GM12891 (cell line): ENCODE measurements around the gene GSDMA.

Experiments
- PAX5 ChIP-seq: IDR thresholded peaks from 2 replicates; pipeline ENCODE4 v1.6.1; 2011; ENCODE audit warnings: low read length, moderate library complexity, mild to moderate bottlenecking; ENCODE audit not compliant: insufficient read depth, severe bottlenecking
- POLR2A ChIP-seq: IDR thresholded peaks from 2 replicates; pipeline ENCODE4 v1.6.1; 2011; ENCODE audit warnings: low read depth, low read length, control low read depth
- POLR2AphosphoS5 ChIP-seq: IDR thresholded peaks from 2 replicates; pipeline ENCODE4 v1.6.1; 2011; ENCODE audit warnings: low read depth, low read length, control low read depth
- SPI1 ChIP-seq: IDR thresholded peaks from 2 replicates; pipeline ENCODE4 v1.6.1; 2011; ENCODE audit warnings: low read depth, low read length, control low read depth
- TAF1 ChIP-seq: IDR thresholded peaks from 2 replicates; pipeline ENCODE4 v1.6.1; 2011; ENCODE audit warnings: low read depth, low read length, control low read depth

DNA sequence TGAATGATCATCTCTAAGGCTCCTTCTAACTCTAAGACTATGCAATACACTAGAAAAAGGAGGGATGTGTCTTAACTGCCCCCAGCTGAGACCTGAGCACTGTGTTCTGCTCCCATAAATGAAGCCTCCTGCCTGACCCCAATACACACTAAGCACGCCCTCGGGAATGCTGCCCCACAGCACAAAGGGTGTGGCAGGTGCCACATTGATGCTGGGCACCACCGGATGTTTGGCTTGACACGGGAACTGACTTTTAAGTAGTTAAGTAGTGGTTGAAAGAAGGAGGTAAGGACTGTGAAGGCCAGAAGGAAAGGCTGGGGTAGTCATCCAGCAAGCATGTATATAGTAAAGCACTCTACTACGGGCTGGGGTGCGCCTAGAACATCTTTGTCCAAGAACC is 4.0 kb downstream of the GSDMA start:
- TF ChIP-seq POLR2AphosphoS5 (no peak), POLR2A (no peak), TAF1 (no peak), SPI1 (no peak), PAX5 (no peak)
